GM23248 (cell line): ENCODE data around the gene TEX22. TPM values are rescaled to one million over a fixed set of nuclear protein-coding genes. Genes with fewer than 3 reads are reported as not detected.

ENCODE experiments used
- DNase-seq: peaks from one replicate; pipeline ENCODE4 v3.0.0-alpha.2; 2015
- H2AFZ ChIP-seq: fragments of 200-600 bp; sonication (generic); 2 replicates; pipeline ENCODE4 v1.6.1; 2016; ENCODE audit warnings: antibody characterized with exemption
- H3F3A ChIP-seq: fragments of 200-600 bp; sonication (generic); 2 replicates; pipeline ENCODE4 v1.6.1; 2016; ENCODE audit warnings: mild to moderate bottlenecking, antibody characterized with exemption, mixed run types; ENCODE audit not compliant: insufficient read depth
- H3K27ac ChIP-seq: fragments of 200-600 bp; sonication (generic); 2 replicates; pipeline ENCODE4 v1.5.1; 2016; ENCODE audit warnings: mild to moderate bottlenecking
- H3K27me3 ChIP-seq: fragments of 200-600 bp; sonication (generic); replicated peaks from 2 replicates; pipeline ENCODE4 v1.6.1; 2016; ENCODE audit warnings: mild to moderate bottlenecking; ENCODE audit not compliant: insufficient read depth
- H3K36me3 ChIP-seq: fragments of 200-600 bp; sonication (generic); 2 replicates; pipeline ENCODE4 v1.6.1; 2016; ENCODE audit warnings: low read depth, mild to moderate bottlenecking
- H3K4me1 ChIP-seq: fragments of 200-600 bp; sonication (generic); 2 replicates; pipeline ENCODE4 v1.6.1; 2016; ENCODE audit warnings: mild to moderate bottlenecking; ENCODE audit not compliant: insufficient read depth
- H3K4me2 ChIP-seq: fragments of 200-600 bp; sonication (generic); one replicate; pipeline ENCODE4 v1.6.1; 2016; ENCODE audit warnings: mild to moderate bottlenecking; ENCODE audit not compliant: unreplicated experiment
- H3K4me3 ChIP-seq: fragments of 200-600 bp; sonication (generic); 2 replicates; pipeline ENCODE4 v1.5.1; 2016; ENCODE audit warnings: mild to moderate bottlenecking
- H3K79me2 ChIP-seq: fragments of 200-600 bp; sonication (generic); 2 replicates; pipeline ENCODE4 v1.6.1; 2016; ENCODE audit warnings: mild to moderate bottlenecking; ENCODE audit not compliant: insufficient read depth
- H3K9ac ChIP-seq: fragments of 200-600 bp; sonication (generic); 2 replicates; pipeline ENCODE4 v1.6.1; 2016; ENCODE audit warnings: mild to moderate bottlenecking
- H3K9me2 ChIP-seq: fragments of 200-600 bp; sonication (generic); 2 replicates; pipeline ENCODE4 v1.6.1; 2016; ENCODE audit warnings: mixed run types, mild to moderate bottlenecking, moderate library complexity; ENCODE audit not compliant: insufficient read depth
- H3K9me3 ChIP-seq: fragments of 200-600 bp; sonication (generic); one replicate; pipeline ENCODE4 v1.6.1; 2017; ENCODE audit warnings: low read depth
- H4K20me1 ChIP-seq: fragments of 200-600 bp; sonication (generic); 2 replicates; pipeline ENCODE4 v1.6.0; 2016; ENCODE audit not compliant: insufficient read depth
- EZH2 ChIP-seq: fragments of 200-600 bp; sonication (generic); IDR thresholded peaks from 2 replicates; pipeline ENCODE4 v1.6.1; 2018; ENCODE audit warnings: antibody characterized with exemption, mild to moderate bottlenecking; ENCODE audit not compliant: insufficient read depth, poor library complexity, severe bottlenecking
- EZH2phosphoT487 ChIP-seq: fragments of 200-600 bp; sonication (generic); IDR thresholded peaks from 2 replicates; pipeline ENCODE4 v1.6.1; 2018; ENCODE audit warnings: antibody characterized with exemption, moderate library complexity, mild to moderate bottlenecking, low read depth; ENCODE audit not compliant: insufficient read depth
- WGBS, 2 experiments: methylation state at CpG; one replicate each; pipeline ENCODE4 v1.1.6; 2015 to 2017; ENCODE audit warnings: low lambda C conversion rate in 2 of 2, low coverage in 1 of 2; ENCODE audit errors: missing lambda C conversion rate in 2 of 2; 5-methylcytosine and 5-hydroxymethylcytosine counted together
- in situ Hi-C: fragments of 300-500 bp; cut with MboI; formaldehyde crosslinking; loops from 2 replicates; pipeline ENCODE4 v1.15.0; 2020
- polyA plus RNA-seq: library from polyadenylated mRNA; unstranded; fragments of >200 nt; fragmentation: Nextera tagmentation; extraction: Ambion mirVana; gene quantifications from 2 replicates; pipeline ENCODE4 v1.2.1, GENCODE V29; 2016
- total RNA-seq: library from RNA; depleted of rRNA; stranded (reverse); fragments of >200 nt; shearing (Covaris generic); gene quantifications from 2 replicates; pipeline ENCODE4 v1.2.3, GENCODE V29; 2014

The TEX22 gene
- total and polyA plus RNA-seq, 2 experiments from 2014 or later = 0.43 to 0.46 TPM

DNA sequence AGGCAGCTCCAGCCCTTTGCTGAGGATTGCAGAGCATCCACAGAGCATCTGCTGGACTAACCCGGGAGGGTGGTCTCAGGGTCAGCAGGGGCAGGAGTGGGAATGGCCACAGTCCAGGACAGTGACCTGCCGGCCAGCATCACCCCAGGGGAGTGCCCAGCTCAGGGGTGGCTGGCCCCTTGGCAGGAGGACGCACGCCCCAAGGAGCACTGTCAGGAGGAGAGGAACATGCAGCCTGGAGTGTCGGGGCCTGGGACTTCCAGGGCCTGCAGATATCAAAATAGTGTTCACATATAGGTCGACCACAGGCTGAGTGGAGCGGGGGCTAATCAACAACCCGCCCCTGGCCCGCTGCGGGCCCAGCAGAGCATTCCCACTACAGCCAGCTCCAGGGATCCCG, 33.2 kb upstream of the TEX22 start:
- H3K9me3 ChIP-seq = no peaks in the 10 kb centered on the region
- in situ Hi-C loops = no loop called here
- no peak overlapping the region for H3K4me2 ChIP-seq
- H3K9me2 ChIP-seq = no peaks in the 10 kb centered on the region
- no peak overlapping the region for H3K9ac ChIP-seq
- 80 to 81% methylated on average over 11 of the region's 11 CpGs for WGBS, 2 experiments
- no peak overlapping the region for H3K27ac ChIP-seq
- no peak for DNase-seq
- H3K4me1 ChIP-seq = peaks cover 6% of the 10 kb centered on the region
- no peak overlapping the region for H3K4me3 ChIP-seq
- TF ChIP-seq EZH2 (no peak), EZH2phosphoT487 (no peak)
- no peak overlapping the region for H2AFZ ChIP-seq
- H3F3A ChIP-seq = peaks cover 7% of the 10 kb centered on the region; the same call in 1 of the 2 replicates
- no peaks in the 10 kb centered on the region for H3K79me2 ChIP-seq
- no peaks in the 10 kb centered on the region for H3K36me3 ChIP-seq
- no peaks in the 10 kb centered on the region for H4K20me1 ChIP-seq
- H3K27me3 ChIP-seq = no peaks in the 10 kb centered on the region

DNA sequence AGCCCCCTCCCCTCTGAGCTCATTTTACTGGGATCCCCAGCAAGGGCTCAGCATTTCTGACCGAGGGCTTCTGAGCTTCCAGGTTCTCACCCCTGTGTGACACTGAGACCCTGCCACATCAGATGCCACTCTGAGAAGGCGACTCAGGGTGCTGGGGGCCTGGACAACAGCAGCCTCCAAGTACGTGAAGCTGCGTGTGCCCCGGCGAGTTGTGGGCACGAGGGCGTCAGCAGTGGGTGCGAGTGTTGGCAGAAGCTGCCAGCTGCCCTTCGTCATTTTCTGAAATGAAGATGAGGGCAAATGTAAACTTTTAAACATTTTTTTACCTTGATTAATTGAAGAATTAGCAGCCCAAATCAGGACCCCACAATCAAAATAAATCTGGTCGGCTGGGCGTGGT, 32.7 kb upstream of the TEX22 start:
- H3K79me2 ChIP-seq = no peaks in the 10 kb centered on the region
- DNase-seq = no peak
- no peak overlapping the region for H3K4me3 ChIP-seq
- no peaks in the 10 kb centered on the region for H3K9me3 ChIP-seq
- peaks cover 7% of the 10 kb centered on the region; the same call in 1 of the 2 replicates for H3F3A ChIP-seq
- peaks cover 6% of the 10 kb centered on the region for H3K4me1 ChIP-seq
- no peak overlapping the region for H2AFZ ChIP-seq
- no peaks in the 10 kb centered on the region for H3K9me2 ChIP-seq
- H3K4me2 ChIP-seq = no peak overlapping the region
- no peaks in the 10 kb centered on the region for H3K36me3 ChIP-seq
- WGBS, 2 experiments = 94 to 95% methylated on average over 12 of the region's 12 CpGs
- H3K27me3 ChIP-seq = no peaks in the 10 kb centered on the region
- no peak overlapping the region for H3K27ac ChIP-seq
- TF ChIP-seq EZH2 = no peak
- no peak for TF ChIP-seq EZH2phosphoT487
- no peaks in the 10 kb centered on the region for H4K20me1 ChIP-seq
- no peak overlapping the region for H3K9ac ChIP-seq
- in situ Hi-C loops = no loop called here

GRCh38 chr14:105366386-105367074, 31.8 kb upstream of the TEX22 start:
- no peaks in the 10 kb centered on the region for H3K9me3 ChIP-seq
- TF ChIP-seq EZH2phosphoT487 (no peak), EZH2 (no peak)
- H3K4me1 ChIP-seq = peaks cover 6% of the 10 kb centered on the region
- H3K79me2 ChIP-seq = no peaks in the 10 kb centered on the region
- no peak overlapping the region for H3K4me2 ChIP-seq
- no peaks in the 10 kb centered on the region for H3K9me2 ChIP-seq
- H3K27ac ChIP-seq = no peak overlapping the region
- peaks cover 7% of the 10 kb centered on the region; the same call in 1 of the 2 replicates for H3F3A ChIP-seq
- in situ Hi-C loops = no loop called here
- H3K9ac ChIP-seq = no peak overlapping the region
- H4K20me1 ChIP-seq = no peaks in the 10 kb centered on the region
- no peaks in the 10 kb centered on the region for H3K27me3 ChIP-seq
- no peak overlapping the region for H3K4me3 ChIP-seq
- H3K36me3 ChIP-seq = no peaks in the 10 kb centered on the region
- 91 to 94% methylated on average over 20 to 22 of the region's 23 CpGs for WGBS, 2 experiments
- no peak for DNase-seq
- H2AFZ ChIP-seq = no peak overlapping the region

DNA sequence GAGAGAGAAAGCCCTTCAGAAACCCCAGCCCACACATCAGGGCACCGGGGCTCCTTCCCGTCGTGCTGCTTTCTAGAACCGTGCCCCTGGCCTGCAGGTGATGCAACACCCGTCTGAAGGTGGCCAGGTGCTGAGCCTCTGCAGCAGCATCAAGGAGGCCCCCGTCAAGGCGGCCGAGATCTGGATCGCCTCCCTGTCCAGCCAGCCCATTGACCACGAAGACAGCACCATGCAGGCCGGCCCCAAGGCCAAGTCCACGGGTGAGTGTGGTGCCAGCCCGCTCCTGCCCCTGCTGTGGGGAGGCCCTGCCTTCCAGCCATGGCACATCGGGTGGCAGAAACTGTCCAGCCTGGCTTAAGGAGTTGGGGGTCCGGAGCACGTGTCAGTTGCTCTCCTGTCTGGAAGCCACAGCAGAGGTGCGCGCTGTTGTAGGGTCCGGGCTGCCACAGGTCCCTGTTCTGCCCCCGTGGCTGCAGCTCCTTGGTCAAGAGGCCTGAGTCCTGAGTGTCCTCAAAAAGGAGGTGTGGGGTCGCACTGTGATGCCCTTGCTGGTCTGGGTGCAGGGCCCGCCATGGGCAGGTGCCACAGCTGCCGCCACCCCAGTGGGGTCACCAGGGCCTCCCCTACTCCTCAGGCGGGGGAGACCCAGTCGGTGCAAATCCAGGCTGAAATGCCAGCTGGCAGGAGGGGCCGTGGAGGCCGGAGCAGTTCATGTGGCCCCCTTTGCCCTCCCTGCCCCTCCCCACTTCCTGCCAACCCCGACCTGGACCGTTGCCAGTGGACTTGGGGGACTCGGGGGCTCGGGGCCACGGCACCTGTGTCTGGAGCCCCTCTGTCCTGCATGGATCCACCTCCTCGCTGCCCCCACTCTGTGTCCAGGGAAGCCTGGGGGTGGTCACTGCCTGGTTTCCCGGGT, 31.0 kb upstream of the TEX22 start:
- Histone ChIP-seq H3K9me3 (no peaks in the 10 kb centered on the region), H3K36me3 (no peaks in the 10 kb centered on the region), H3K4me3 (no peak overlapping the region), H3K27ac (no peak overlapping the region), H3K4me1 (peaks cover 6% of the 10 kb centered on the region), H4K20me1 (no peaks in the 10 kb centered on the region), H3K4me2 (no peak overlapping the region), H3K9ac (no peak overlapping the region), H3F3A (peaks cover 7% of the 10 kb centered on the region; the same call in 1 of the 2 replicates), H3K27me3 (no peaks in the 10 kb centered on the region), H3K9me2 (no peaks in the 10 kb centered on the region), H3K79me2 (no peaks in the 10 kb centered on the region), H2AFZ (no peak overlapping the region)
- no peak for DNase-seq
- 89 to 91% methylated on average over 29 to 33 of the region's 34 CpGs for WGBS, 2 experiments
- TF ChIP-seq EZH2 (no peak), EZH2phosphoT487 (no peak)
- in situ Hi-C loops = no loop called here
